Smooth muscle cell (in vitro differentiated cells): ENCODE results near the gene SEMA5A. TPM values are rescaled to one million over a fixed set of nuclear protein-coding genes. Genes with fewer than 3 reads are reported as not detected.

ENCODE experiments used
- DNase-seq: peaks from one replicate; lab custom pipeline; 2025; ENCODE audit not compliant: unreplicated experiment; lab: John Stamatoyannopoulos, UW
- H2AFZ ChIP-seq: fragments of 200-600 bp; sonication (generic); 2 replicates; pipeline ENCODE4 v1.6.0; 2016; ENCODE audit warnings: antibody characterized with exemption, low read depth, mild to moderate bottlenecking
- H3F3A ChIP-seq: fragments of 200-600 bp; sonication (generic); 2 replicates; pipeline ENCODE4 v1.6.0; 2017; ENCODE audit warnings: antibody characterized with exemption, low read depth
- H3K27ac ChIP-seq: fragments of 200-600 bp; sonication (generic); 2 replicates; pipeline ENCODE4 v1.5.1; 2016; ENCODE audit warnings: low read depth, mild to moderate bottlenecking
- H3K27me3 ChIP-seq: fragments of 200-600 bp; sonication (generic); 2 replicates; pipeline ENCODE4 v1.6.1; 2016; ENCODE audit warnings: low read depth, mild to moderate bottlenecking
- H3K36me3 ChIP-seq: fragments of 200-600 bp; sonication (generic); 2 replicates; pipeline ENCODE4 v1.5.1; 2016; ENCODE audit warnings: low read depth
- H3K4me1 ChIP-seq: fragments of 200-600 bp; sonication (generic); 2 replicates; pipeline ENCODE4 v1.5.1; 2016; ENCODE audit warnings: low read depth
- H3K4me2 ChIP-seq: fragments of 200-600 bp; sonication (generic); 2 replicates; pipeline ENCODE4 v1.6.0; 2016; ENCODE audit warnings: mild to moderate bottlenecking
- H3K4me3 ChIP-seq: fragments of 200-600 bp; sonication (generic); 2 replicates; pipeline ENCODE4 v1.5.1; 2016; ENCODE audit warnings: mild to moderate bottlenecking
- H3K79me2 ChIP-seq: fragments of 200-600 bp; sonication (generic); 2 replicates; pipeline ENCODE4 v1.6.0; 2016; ENCODE audit warnings: low read depth, mild to moderate bottlenecking
- H3K9ac ChIP-seq: fragments of 200-600 bp; sonication (generic); 2 replicates; pipeline ENCODE4 v1.6.0; 2016; ENCODE audit warnings: low read depth
- H3K9me3 ChIP-seq: fragments of 200-600 bp; sonication (generic); replicated peaks from 2 replicates; pipeline ENCODE4 v1.5.1; 2016; ENCODE audit warnings: low read depth
- H4K20me1 ChIP-seq: fragments of 200-600 bp; sonication (generic); 2 replicates; pipeline ENCODE4 v1.6.0; 2016; ENCODE audit warnings: low read depth
- CTCF ChIP-seq: fragments of 200-600 bp; sonication (generic); IDR thresholded peaks from 2 replicates; pipeline ENCODE4 v1.5.1; 2017; ENCODE audit warnings: borderline replicate concordance, mild to moderate bottlenecking, antibody characterized with exemption; ENCODE audit not compliant: insufficient read depth, poor library complexity, severe bottlenecking
- WGBS: methylation state at CpG from one replicate; pipeline ENCODE4 v1.1.7; 2016; ENCODE audit warnings: low lambda C conversion rate; 5-methylcytosine and 5-hydroxymethylcytosine counted together
- polyA plus RNA-seq: library from polyadenylated mRNA; unstranded; fragments of >200 nt; fragmentation: Nextera tagmentation; extraction: Ambion mirVana; gene quantifications from 2 replicates; pipeline ENCODE4 v1.2.1, GENCODE V29; 2016
- total RNA-seq: library from RNA; depleted of rRNA; stranded (reverse); fragments of >200 nt; gene quantifications from 2 replicates; pipeline ENCODE4 v1.2.3, GENCODE V29; 2014

SEMA5A gene
- total and polyA plus RNA-seq, 2 experiments from 2014 or later = 21.6 to 65.1 TPM

GRCh38 chr5:9104571-9105339 lies 441.1 kb downstream of the SEMA5A start:
- H3K79me2 ChIP-seq = no peaks in the 10 kb centered on the region
- H3K9me3 ChIP-seq = no peaks in the 10 kb centered on the region
- no peaks in the 10 kb centered on the region for H3K36me3 ChIP-seq
- no peaks in the 10 kb centered on the region for H3F3A ChIP-seq
- no peak overlapping the region for H3K4me3 ChIP-seq
- no peak for DNase-seq
- no peaks in the 10 kb centered on the region for H4K20me1 ChIP-seq
- H3K4me1 ChIP-seq = no peaks in the 10 kb centered on the region
- no peak for TF ChIP-seq CTCF
- no peak overlapping the region for H3K27ac ChIP-seq
- H3K4me2 ChIP-seq = no peak overlapping the region
- H3K9ac ChIP-seq = no peak overlapping the region
- no peaks in the 10 kb centered on the region for H3K27me3 ChIP-seq
- 56% methylated on average over 3 of the region's 3 CpGs for WGBS
- no peak overlapping the region for H2AFZ ChIP-seq

GRCh38 chr5:9103290-9103689 lies 442.6 kb downstream of the SEMA5A start:
- TF ChIP-seq CTCF = no peak
- no peaks in the 10 kb centered on the region for H3K79me2 ChIP-seq
- H4K20me1 ChIP-seq = no peaks in the 10 kb centered on the region
- H2AFZ ChIP-seq = no peak overlapping the region
- no peak overlapping the region for H3K4me3 ChIP-seq
- DNase-seq = no peak
- no peaks in the 10 kb centered on the region for H3K27me3 ChIP-seq
- H3K4me1 ChIP-seq = no peaks in the 10 kb centered on the region
- H3K4me2 ChIP-seq = no peak overlapping the region
- 95% methylated on average over 4 of the region's 4 CpGs for WGBS
- H3K27ac ChIP-seq = no peak overlapping the region
- H3F3A ChIP-seq = no peaks in the 10 kb centered on the region
- no peaks in the 10 kb centered on the region for H3K9me3 ChIP-seq
- H3K9ac ChIP-seq = no peak overlapping the region
- no peaks in the 10 kb centered on the region for H3K36me3 ChIP-seq

- no peaks in the 10 kb centered on the region for H4K20me1 ChIP-seq
- H3K9ac ChIP-seq = no peak overlapping the region
Measured at GRCh38 chr5:9099689-9100088, 446.2 kb downstream of the SEMA5A start.

More at GRCh38 chr5:9099689-9100088, 446.2 kb downstream of the SEMA5A start:
- no peaks in the 10 kb centered on the region for H3K9me3 ChIP-seq
- no peaks in the 10 kb centered on the region for H3K27me3 ChIP-seq
- no peak for TF ChIP-seq CTCF
- H3K27ac ChIP-seq = no peak overlapping the region
- 85% methylated on average over 2 of the region's 2 CpGs for WGBS
- H3K79me2 ChIP-seq = no peaks in the 10 kb centered on the region
- H3K4me3 ChIP-seq = no peak overlapping the region
- H3F3A ChIP-seq = no peaks in the 10 kb centered on the region
- no peak overlapping the region for H2AFZ ChIP-seq
- no peaks in the 10 kb centered on the region for H3K36me3 ChIP-seq
- H3K4me1 ChIP-seq = no peaks in the 10 kb centered on the region
- H3K4me2 ChIP-seq = no peak overlapping the region
- DNase-seq = no peak
